HepG2 (cell line): Measurements from ENCODE around the gene TJP3. TPM values are rescaled to one million over a fixed set of nuclear protein-coding genes. Genes with fewer than 3 reads are reported as not detected.
A peak's percentile ranks its signal among the peaks of the same experiment; 100 is the strongest.

Source experiments
- ATAC-seq: fragments of 200-7000 bp; cut with Tn5 transposase; 3 replicates; pipeline ENCODE4 v1.9.1; 2020; ENCODE audit warnings: mild to moderate bottlenecking, moderate library complexity
- BruUV-seq: library from RNA; stranded (reverse); fragments of 400-500 nt; replicated peaks from 2 replicates; lab custom pipeline; 2021; lab: Mats Ljungman, UMichigan
- CTCF ChIA-PET: fragments of 300-600 bp; formaldehyde crosslinking; extraction: SDS; loops from one replicate; lab custom pipeline; 2021; ENCODE audit warnings: low total read pairs, inconsistent platforms, low intra/inter-chr PET ratio; lab: Yijun Ruan, JAX
- POLR2A ChIA-PET: fragments of 350-600 bp; sonication (Branson Sonifier 250); formaldehyde crosslinking; loops from one replicate; lab custom pipeline; 2020; ENCODE audit warnings: antibody characterized with exemption, inconsistent platforms; lab: Yijun Ruan, JAX
- DNase-seq: peaks from one replicate; pipeline ENCODE4 v3.0.0-alpha.2; 2015; ENCODE audit warnings: low spot score
- FAIRE-seq: peaks from 3 replicates; lab custom pipeline; 2011; peaks lifted over from hg19 to GRCh38; lab: Jason Lieb, UNC
- H2AFZ ChIP-seq: one replicate; pipeline ENCODE4 v1.6.1; 2011; ENCODE audit warnings: low read length, inconsistent platforms
- H3K27ac ChIP-seq: fragments of 300-600 bp; 3 replicates; pipeline ENCODE4 v1.8.0; 2011; ENCODE audit warnings: mixed run types, mild to moderate bottlenecking, mixed read lengths, low read length, inconsistent platforms; ENCODE audit not compliant: insufficient read depth; ENCODE audit errors: extremely low read length
- H3K27me3 ChIP-seq, 2 experiments: fragments of 200-600 bp in 1 of 2; 2 replicates in 1 of 2; 3 replicates in 1 of 2; pipeline versions ENCODE4 v1.6.0 to v1.8.0; 2011; ENCODE audit warnings: low read length in 2 of 2, mild to moderate bottlenecking in 2 of 2, moderate library complexity in 2 of 2, inconsistent platforms in 1 of 2; ENCODE audit not compliant: insufficient read depth in 2 of 2, control insufficient read depth in 1 of 2
- H3K36me3 ChIP-seq, 2 experiments: fragments of 200-600 bp in 1 of 2; replicated peaks in 1 of 2; 2 replicates in 1 of 2; 3 replicates in 1 of 2; pipeline versions ENCODE4 v1.5.1 to v1.8.0; 2011; ENCODE audit warnings: low read length in 2 of 2, inconsistent platforms in 1 of 2; ENCODE audit not compliant: insufficient read depth in 2 of 2, control insufficient read depth in 1 of 2
- H3K4me1 ChIP-seq: 2 replicates; pipeline ENCODE4 v1.5.1; 2012; ENCODE audit warnings: low read length, inconsistent platforms; ENCODE audit not compliant: insufficient read depth
- H3K4me2 ChIP-seq: 2 replicates; pipeline ENCODE4 v1.6.0; 2011; ENCODE audit warnings: low read depth, low read length, inconsistent platforms
- H3K4me3 ChIP-seq, 3 experiments: fragments of 200-600 bp in 1 of 3; sonication (generic), shearing (Covaris generic) in 1 of 3; replicated peaks in 1 of 3; 2 replicates each; pipeline ENCODE4 v1.5.1; 2011 to 2016; ENCODE audit warnings: low read length in 3 of 3, inconsistent platforms in 2 of 3, low read depth in 2 of 3, mild to moderate bottlenecking in 2 of 3, control low read depth in 1 of 3, mixed read lengths in 1 of 3; ENCODE audit not compliant: insufficient read depth in 1 of 3
- H3K79me2 ChIP-seq: one replicate; pipeline ENCODE4 v1.6.1; 2011; ENCODE audit warnings: low read length, inconsistent platforms; ENCODE audit not compliant: insufficient read depth
- H3K9ac ChIP-seq: 2 replicates; pipeline ENCODE4 v1.6.0; 2011; ENCODE audit warnings: mild to moderate bottlenecking, low read depth, low read length, inconsistent platforms; ENCODE audit not compliant: insufficient read depth
- H3K9me3 ChIP-seq: 2 replicates; pipeline ENCODE4 v1.5.1; 2012; ENCODE audit warnings: mild to moderate bottlenecking, low read length
- H4K20me1 ChIP-seq: 2 replicates; pipeline ENCODE4 v1.6.0; 2011; ENCODE audit warnings: inconsistent platforms, mild to moderate bottlenecking, low read length, moderate library complexity; ENCODE audit not compliant: insufficient read depth
- IRF2 ChIP-seq: IDR thresholded peaks from 2 replicates; pipeline ENCODE4 v1.6.1; 2018; ENCODE audit warnings: missing genetic modification reagents, missing compliant biosample characterization
- PHF5A ChIP-seq: IDR thresholded peaks from one replicate; pipeline ENCODE4 v1.6.1; 2018; ENCODE audit warnings: low read depth, missing genetic modification reagents; ENCODE audit not compliant: unreplicated experiment
- ZBTB38 ChIP-seq: sonication (generic); formaldehyde crosslinking; IDR thresholded peaks from 2 replicates; pipeline ENCODE4 v1.5.1; 2020; ENCODE audit warnings: mild to moderate bottlenecking, missing genetic modification reagents
- WGBS: methylation state at CpG from one replicate; pipeline ENCODE4 v1.1.6; 2017; ENCODE audit warnings: low lambda C conversion rate; 5-methylcytosine and 5-hydroxymethylcytosine counted together
- in situ Hi-C: cut with HindIII; loops from 2 replicates; pipeline ENCODE4 v1.10.0; 2017; ENCODE audit warnings: low pct_unique_long_range_greater_than_20kb; ENCODE audit not compliant: extremely low pct_ligation_motif_present
- intact Hi-C: fragments of 100-400 bp; cut with micrococcal nuclease; formaldehyde crosslinking; loops from one replicate; pipeline ENCODE4 v1.10.0; 2022; ENCODE audit not compliant: unreplicated experiment
- polyA plus RNA-seq, 8 experiments: library from polyadenylated mRNA; depleted of rRNA in 3 of 8; stranded (reverse) in 7 of 8; unstranded in 1 of 8; fragments of >200 nt; fragmentation: Illumina TruSeq in 4 of 8; extraction: Trizol in 4 of 8; gene quantifications; 2 replicates each; pipeline versions ENCODE4 v1.2.1 to v1.2.3, GENCODE V29; 2011 to 2016; ENCODE audit warnings: low read depth in 4 of 8, missing spikeins in 1 of 8, mixed read lengths in 1 of 8; ENCODE audit not compliant: insufficient read depth in 1 of 8
- total RNA-seq, 5 experiments: library from RNA; depleted of rRNA; stranded (reverse); fragments of >200 nt; fragmentation: Illumina TruSeq; extraction: Trizol; gene quantifications; 2 replicates each; pipeline ENCODE4 v1.2.3, GENCODE V29; 2016; ENCODE audit warnings: low read depth in 1 of 5

Gene TJP3
- total and polyA plus RNA-seq, 2 of the 13 experiments (the other 11 are each of a cell fraction or from before 2014, with no cell fraction given), result 2.3 to 21.5 TPM

DNA sequence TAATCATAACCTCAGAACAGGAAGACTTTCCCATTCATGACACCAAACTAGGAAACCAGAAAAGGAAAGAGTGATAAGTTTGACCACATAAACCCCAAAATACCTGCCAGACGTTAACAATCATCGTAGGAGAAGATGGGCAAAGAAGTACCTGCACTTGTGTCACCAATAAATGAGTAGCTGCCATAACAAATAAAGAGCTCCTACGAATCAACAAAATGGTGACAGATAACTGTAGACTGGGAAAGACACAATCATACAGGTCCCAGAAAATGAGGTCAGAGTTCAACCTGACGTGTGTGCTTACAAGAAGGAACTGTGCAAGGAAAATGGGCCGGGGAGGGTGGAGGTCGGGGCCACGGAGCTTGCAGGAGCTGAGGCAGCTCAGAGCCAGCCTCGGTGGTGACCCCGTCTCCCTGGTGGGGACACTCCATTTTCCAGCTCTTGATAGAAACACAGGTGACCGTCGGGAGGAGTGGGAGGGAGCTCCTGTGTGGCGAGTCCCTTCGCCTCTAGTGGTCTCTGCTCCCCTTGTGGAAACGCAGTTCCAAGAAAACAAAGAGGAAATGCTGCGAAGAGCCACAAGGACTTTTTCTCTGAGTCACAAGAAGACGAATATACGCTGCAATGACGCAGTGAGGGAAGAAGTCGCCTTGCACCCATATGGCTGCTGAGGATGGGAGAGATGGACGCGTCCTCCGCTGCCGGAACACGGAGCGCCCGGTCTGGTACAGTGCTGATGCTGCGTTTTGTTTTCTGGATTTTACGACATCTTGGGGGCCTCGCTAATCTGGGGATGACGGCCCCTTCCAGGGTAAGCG is 17.4 kb upstream of the TJP3 start:
- ChIA-PET CTCF (no interaction called here), POLR2A (interaction anchor here (0.8 to 1.2 kb wide), 2 partner anchors 17 to 20 kb away, joined by 3 read pairs; partner anchors contain the start of gene TJP3)
- Histone ChIP-seq H3K4me1 (peaks cover 22% of the 10 kb centered on the region), H3K4me3 (no peak overlapping the region), H3K4me2 (no peak overlapping the region), H3K27ac (no peak overlapping the region), H3K9ac (no peak overlapping the region), H3K36me3 (no peaks in the 10 kb centered on the region), H3K9me3 (no peaks in the 10 kb centered on the region), H3K79me2 (peaks cover 3% of the 10 kb centered on the region), H4K20me1 (peaks cover 3% of the 10 kb centered on the region; the same call in 1 of the 2 replicates), H3K27me3 (no peaks in the 10 kb centered on the region), H2AFZ (no peak overlapping the region)
- FAIRE-seq, result no peak
- WGBS, result 90% methylated on average over 31 of the region's 31 CpGs
- ATAC-seq, result no peak
- no TSS peak for BruUV-seq
- TF ChIP-seq PHF5A, result no peak
- in situ Hi-C loops (no loop called here), intact Hi-C loops (no loop called here)
- DNase-seq, result no peak

DNA sequence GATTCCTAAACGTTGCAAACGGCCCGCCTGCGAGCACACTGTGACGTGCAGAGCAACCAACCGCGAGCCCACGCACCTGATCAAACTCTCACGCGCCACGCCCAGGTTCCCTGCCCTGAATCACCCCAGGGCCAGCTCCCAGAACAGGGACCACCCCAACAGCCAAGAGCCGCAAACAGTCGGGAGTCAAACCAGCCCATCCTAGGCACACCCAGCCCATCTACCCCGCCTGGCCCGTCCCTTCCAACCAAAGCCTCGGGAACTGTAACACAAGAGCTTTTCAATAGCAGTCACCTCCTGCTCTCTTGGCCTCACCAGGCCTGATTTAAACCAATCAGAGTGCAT is 16.8 kb upstream of the TJP3 start:
- peaks cover 8% of the 10 kb centered on the region; the same call in 1 of the 2 replicates for H4K20me1 ChIP-seq

More for the DNA sequence above, 16.8 kb upstream of the TJP3 start:
- Histone ChIP-seq H3K27ac (no peak overlapping the region), H3K36me3 (no peaks in the 10 kb centered on the region), H3K9me3 (no peaks in the 10 kb centered on the region), H3K4me1 (peaks cover 22% of the 10 kb centered on the region), H3K79me2 (peaks cover 5% of the 10 kb centered on the region), H3K27me3 (no peaks in the 10 kb centered on the region), H2AFZ (no peak overlapping the region), H3K4me2 (no peak overlapping the region), H3K4me3 (no peak overlapping the region), H3K9ac (no peak overlapping the region)
- FAIRE-seq (no peak), DNase-seq (no peak), ATAC-seq (no peak)
- BruUV-seq, result no TSS peak
- TF ChIP-seq ZBTB38 (CRISPR knock-in tag) (0 out of 2 replicates have a peak, but pooled peaks have one; percentile 26), IRF2 (CRISPR knock-in tag) (no peak)
- intact Hi-C loops, result no loop called here
- ChIA-PET CTCF (no interaction called here), POLR2A (no interaction called here)
- in situ Hi-C loops, result no loop called here
- 92% methylated on average over 16 of the region's 16 CpGs for WGBS
